ENCODE results near the gene SYNCRIP.

DNA sequence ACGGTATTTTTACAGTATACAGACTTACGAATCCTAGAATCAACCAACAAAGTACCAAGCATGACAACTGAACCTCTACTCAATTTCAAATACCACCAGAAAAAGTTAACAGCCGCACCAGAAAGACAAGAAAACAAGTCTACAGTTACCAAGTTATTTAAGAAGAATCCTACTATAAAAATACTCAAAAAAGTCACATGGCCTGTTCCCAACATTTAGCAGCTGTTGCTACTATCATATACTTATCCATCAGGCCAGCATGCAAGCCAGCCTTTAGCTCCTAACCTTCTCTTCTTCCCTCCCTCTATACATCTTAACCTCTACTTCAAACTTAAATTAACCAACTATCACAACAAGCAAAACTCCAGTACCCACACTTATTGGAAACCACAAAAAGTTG lies 1.9 kb downstream of the SYNCRIP start:
- TF ChIP-seq MXI1 (IDR thresholded peaks at IDR 0.05; ENCODE audit: borderline replicate concordance, low read depth, low read length): no peak
- no peak for TF ChIP-seq POLR2A (IDR thresholded peaks at IDR 0.05; ENCODE audit: low read depth, low read length)
- TF ChIP-seq RCOR1 (IDR thresholded peaks at IDR 0.05; ENCODE audit: insufficient replicate concordance, low read length): no peak
- no peak for TF ChIP-seq CTCF (conservative IDR thresholded peaks at IDR 0.05; ENCODE audit: low read depth, low read length)
- no peak for TF ChIP-seq BHLHE40 (IDR thresholded peaks at IDR 0.05; ENCODE audit: low read depth, low read length)
- no peak for TF ChIP-seq MAZ (IDR thresholded peaks at IDR 0.05; ENCODE audit: borderline replicate concordance, low read depth, low read length)
- no peak for TF ChIP-seq CHD1 (IDR thresholded peaks at IDR 0.05; ENCODE audit: low read depth, low read length)
- TF ChIP-seq CEBPB (IDR thresholded peaks at IDR 0.05; ENCODE audit: low read depth, low read length): no peak
- no peak for TF ChIP-seq NFE2L2 (IDR thresholded peaks at IDR 0.05; ENCODE audit: low read depth, low read length)
- no peak for TF ChIP-seq ELK1 (IDR thresholded peaks at IDR 0.05; ENCODE audit: borderline replicate concordance, low read depth, low read length)
- no peak for TF ChIP-seq RAD21 (IDR thresholded peaks at IDR 0.05; ENCODE audit: low read length)
- no peak for TF ChIP-seq SMC3 (IDR thresholded peaks at IDR 0.05; ENCODE audit: low read depth, low read length)
- no peak for TF ChIP-seq FOS (IDR thresholded peaks at IDR 0.05; ENCODE audit: low read depth, low read length)
- no peak for TF ChIP-seq MAFK (IDR thresholded peaks at IDR 0.05; ENCODE audit: low read depth, low read length)

Data from IMR-90 (cell line).